ENCODE measurements around the gene P2RY11. TPM values are rescaled to one million over a fixed set of nuclear protein-coding genes. Genes with fewer than 3 reads are reported as not detected.

Gene P2RY11
- total and polyA plus RNA-seq, 12 donors, result 0.77 to 21.5 (median 6.5) TPM

- peaks cover 0 to 75% of the 10 kb centered on the region in 2 donors for H3K36me3 ChIP-seq (replicated peaks in 1 of 2)
- H3K27ac ChIP-seq, result peak overlapping the region in 1 of 5 donors; percentile 42
- intact Hi-C loops (cut with DNase I), result loop anchor here (10.0 kb wide), 2 partner anchors 132 to 178 kb away; partner anchors contain the start of gene OLFM2 (in 1 of the 2)
- no peak overlapping the region for H3K4me3 ChIP-seq
- no peaks in the 10 kb centered on the region for H3K4me1 ChIP-seq (replicated peaks in 1 of 2)
- 11 to 28% (median 17%) methylated on average over 17 to 25 of the region's 25 CpGs for WGBS, 4 donors
- peak in 5 of 7 donors; percentile 49 to 76 (median 60) for DNase-seq
- no peaks in the 10 kb centered on the region for H3K9me3 ChIP-seq (replicated peaks in 1 of 3)
- TF ChIP-seq POLR2A (IDR thresholded peaks at IDR 0.05), result no peak
- TF ChIP-seq, protein P1, sequence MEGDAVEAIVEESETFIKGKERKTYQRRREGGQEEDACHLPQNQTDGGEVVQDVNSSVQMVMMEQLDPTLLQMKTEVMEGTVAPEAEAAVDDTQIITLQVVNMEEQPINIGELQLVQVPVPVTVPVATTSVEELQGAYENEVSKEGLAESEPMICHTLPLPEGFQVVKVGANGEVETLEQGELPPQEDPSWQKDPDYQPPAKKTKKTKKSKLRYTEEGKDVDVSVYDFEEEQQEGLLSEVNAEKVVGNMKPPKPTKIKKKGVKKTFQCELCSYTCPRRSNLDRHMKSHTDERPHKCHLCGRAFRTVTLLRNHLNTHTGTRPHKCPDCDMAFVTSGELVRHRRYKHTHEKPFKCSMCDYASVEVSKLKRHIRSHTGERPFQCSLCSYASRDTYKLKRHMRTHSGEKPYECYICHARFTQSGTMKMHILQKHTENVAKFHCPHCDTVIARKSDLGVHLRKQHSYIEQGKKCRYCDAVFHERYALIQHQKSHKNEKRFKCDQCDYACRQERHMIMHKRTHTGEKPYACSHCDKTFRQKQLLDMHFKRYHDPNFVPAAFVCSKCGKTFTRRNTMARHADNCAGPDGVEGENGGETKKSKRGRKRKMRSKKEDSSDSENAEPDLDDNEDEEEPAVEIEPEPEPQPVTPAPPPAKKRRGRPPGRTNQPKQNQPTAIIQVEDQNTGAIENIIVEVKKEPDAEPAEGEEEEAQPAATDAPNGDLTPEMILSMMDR (IDR thresholded peaks at IDR 0.05), result peak; percentile 45 to 68 (median 55)
- no peaks in the 10 kb centered on the region for H3K27me3 ChIP-seq
Observed at GRCh38 chr19:10112895-10113591, 1.6 kb downstream of the P2RY11 start.

DNA sequence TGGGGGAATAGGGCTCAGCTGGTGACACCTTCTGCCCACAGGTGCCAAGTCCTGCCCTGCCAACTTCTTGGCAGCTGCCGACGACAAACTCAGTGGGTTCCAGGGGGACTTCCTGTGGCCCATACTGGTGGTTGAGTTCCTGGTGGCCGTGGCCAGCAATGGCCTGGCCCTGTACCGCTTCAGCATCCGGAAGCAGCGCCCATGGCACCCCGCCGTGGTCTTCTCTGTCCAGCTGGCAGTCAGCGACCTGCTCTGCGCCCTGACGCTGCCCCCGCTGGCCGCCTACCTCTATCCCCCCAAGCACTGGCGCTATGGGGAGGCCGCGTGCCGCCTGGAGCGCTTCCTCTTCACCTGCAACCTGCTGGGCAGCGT, 2.1 kb downstream of the P2RY11 start:
- peak overlapping the region in 1 of 5 donors; percentile 17 for H3K27ac ChIP-seq
- DNase-seq, result peak in 1 of 7 donors; percentile 38
- peaks cover under 1 to 2% of the 10 kb centered on the region in 2 donors for H3K4me1 ChIP-seq (replicated peaks in 1 of 2)
- no peaks in the 10 kb centered on the region for H3K27me3 ChIP-seq
- 70 to 89% (median 75%) methylated on average over 6 to 19 of the region's 19 CpGs for WGBS, 4 donors
- intact Hi-C loops (cut with DNase I), result loop anchor here (10.0 kb wide), 2 partner anchors 131 to 179 kb away; partner anchors contain the start of gene OLFM2 (in 1 of the 2)
- peaks cover 0 to 75% of the 10 kb centered on the region in 2 donors for H3K36me3 ChIP-seq (replicated peaks in 1 of 2)
- H3K9me3 ChIP-seq (replicated peaks in 1 of 3), result no peaks in the 10 kb centered on the region
- no peak overlapping the region for H3K4me3 ChIP-seq
- TF ChIP-seq POLR2A (IDR thresholded peaks at IDR 0.05), result no peak
- TF ChIP-seq, protein P1 (IDR thresholded peaks at IDR 0.05), result no peak

DNA sequence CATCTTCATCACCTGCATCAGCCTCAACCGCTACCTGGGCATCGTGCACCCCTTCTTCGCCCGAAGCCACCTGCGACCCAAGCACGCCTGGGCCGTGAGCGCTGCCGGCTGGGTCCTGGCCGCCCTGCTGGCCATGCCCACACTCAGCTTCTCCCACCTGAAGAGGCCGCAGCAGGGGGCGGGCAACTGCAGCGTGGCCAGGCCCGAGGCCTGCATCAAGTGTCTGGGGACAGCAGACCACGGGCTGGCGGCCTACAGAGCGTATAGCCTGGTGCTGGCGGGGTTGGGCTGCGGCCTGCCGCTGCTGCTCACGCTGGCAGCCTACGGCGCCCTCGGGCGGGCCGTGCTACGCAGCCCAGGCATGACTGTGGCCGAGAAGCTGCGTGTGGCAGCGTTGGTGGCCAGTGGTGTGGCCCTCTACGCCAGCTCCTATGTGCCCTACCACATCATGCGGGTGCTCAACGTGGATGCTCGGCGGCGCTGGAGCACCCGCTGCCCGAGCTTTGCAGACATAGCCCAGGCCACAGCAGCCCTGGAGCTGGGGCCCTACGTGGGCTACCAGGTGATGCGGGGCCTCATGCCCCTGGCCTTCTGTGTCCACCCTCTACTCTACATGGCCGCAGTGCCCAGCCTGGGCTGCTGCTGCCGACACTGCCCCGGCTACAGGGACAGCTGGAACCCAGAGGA, 2.6 kb downstream of the P2RY11 start:
- DNase-seq, result no peak
- 86 to 89% (median 88%) methylated on average over 9 to 43 of the region's 43 CpGs for WGBS, 4 donors

More for the DNA sequence above, 2.6 kb downstream of the P2RY11 start:
- TF ChIP-seq, protein P1 (IDR thresholded peaks at IDR 0.05), result no peak
- no peak for TF ChIP-seq POLR2A (IDR thresholded peaks at IDR 0.05)
- Histone ChIP-seq H3K27ac (no peak overlapping the region), H3K9me3 (replicated peaks in 1 of 3) (no peaks in the 10 kb centered on the region), H3K4me1 (replicated peaks in 1 of 2) (peaks cover 5 to 7% of the 10 kb centered on the region in 2 donors), H3K4me3 (no peak overlapping the region), H3K27me3 (no peaks in the 10 kb centered on the region), H3K36me3 (replicated peaks in 1 of 2) (peaks cover 0 to 71% of the 10 kb centered on the region in 2 donors)
- intact Hi-C loops (cut with DNase I), result loop anchor here (10.0 kb wide), 2 partner anchors 131 to 179 kb away; partner anchors contain the start of gene OLFM2 (in 1 of the 2)
